Lung (tissue), 12 donors: ENCODE measurements around the gene SCAPER. TPM values are rescaled to one million over a fixed set of nuclear protein-coding genes. Genes with fewer than 3 reads are reported as not detected.
"Not testable (repeated sequence)": the region's sequence is repeated elsewhere in the genome, so short reads cannot be mapped to it uniquely, and the experiment has no call there.

Experiments used
- ATAC-seq: fragments of 200-7000 bp; cut with Tn5 transposase; one replicate; pipeline ENCODE4 v1.9.1; 2020; ENCODE audit warnings: moderate number of reproducible peaks; ENCODE audit not compliant: insufficient read depth, low FRiP score
- DNase-seq, 3 donors: peaks; one replicate each; pipeline ENCODE4 v3.0.0-alpha.2; 2013 to 2017
- H3K27ac ChIP-seq, 2 donors: one replicate each; pipeline ENCODE4 v1.5.1; 2013; ENCODE audit warnings: mild to moderate bottlenecking in 2 of 2, moderate library complexity in 2 of 2, control low read depth in 1 of 2, inconsistent platforms in 1 of 2, low read depth in 1 of 2, low read length in 1 of 2
- H3K27me3 ChIP-seq, 3 donors: one replicate each; pipeline ENCODE4 v1.5.1; 2013; ENCODE audit warnings: low read length in 2 of 3; ENCODE audit not compliant: control insufficient read depth in 3 of 3, insufficient read depth in 3 of 3
- H3K36me3 ChIP-seq, 4 donors: one replicate each; pipeline ENCODE4 v1.5.1; 2013; ENCODE audit warnings: low read length in 4 of 4, mild to moderate bottlenecking in 1 of 4, moderate library complexity in 1 of 4; ENCODE audit not compliant: control insufficient read depth in 4 of 4, insufficient read depth in 4 of 4
- H3K4me1 ChIP-seq, 5 donors: one replicate each; pipeline ENCODE4 v1.5.1; 2013; ENCODE audit warnings: low read length in 5 of 5, mild to moderate bottlenecking in 2 of 5, moderate library complexity in 1 of 5; ENCODE audit not compliant: control insufficient read depth in 5 of 5, insufficient read depth in 5 of 5
- H3K4me3 ChIP-seq: one replicate; pipeline ENCODE4 v1.5.1; 2013; ENCODE audit warnings: mild to moderate bottlenecking, control low read depth, moderate library complexity
- H3K9ac ChIP-seq, 2 donors: one replicate each; pipeline ENCODE4 v1.5.1; 2013; ENCODE audit warnings: low read length in 2 of 2, control low read depth in 1 of 2; ENCODE audit not compliant: insufficient read depth in 1 of 2
- H3K9me3 ChIP-seq, 4 donors: one replicate each; pipeline ENCODE4 v1.5.1; 2013; ENCODE audit warnings: low read length in 3 of 4, mild to moderate bottlenecking in 1 of 4, moderate library complexity in 1 of 4; ENCODE audit not compliant: control insufficient read depth in 4 of 4, insufficient read depth in 3 of 4
- WGBS, 2 donors: extraction: QIAGEN DNeasy Blood & Tissue Kit; methylation state at CpG; one replicate each; pipeline ENCODE4 v1.1.7; 2013; 5-methylcytosine and 5-hydroxymethylcytosine counted together
- polyA plus RNA-seq, 2 donors: library from polyadenylated mRNA; stranded (reverse); fragments of 200-250 nt; gene quantifications; one replicate each; pipeline ENCODE4 v1.2.1, GENCODE V29; 2013
- total RNA-seq, 2 donors: library from RNA; depleted of rRNA in 1 of 2; stranded (reverse); fragments of >200 nt in 1 of 2; gene quantifications; one replicate each; pipeline ENCODE4 v1.2.1, GENCODE V29; 2014 to 2021
- TF ChIP-seq, protein P1 (sequence below): IDR thresholded peaks from 2 replicates; pipeline ENCODE4 v1.5.1; 2012; ENCODE audit warnings: mild to moderate bottlenecking; ENCODE audit errors: control extremely low read depth, extremely low read depth
- donor health status: control.
- donor health status: control.
- donor health status: Bipolar disorder and iron deficiency.
- donor health status: healthy.
- donor health status: DM: yes; HTN: yes; CAD: no.

Gene SCAPER
- total and polyA plus RNA-seq, 4 donors: 3.9 to 40.2 (median 19.5) TPM

DNA sequence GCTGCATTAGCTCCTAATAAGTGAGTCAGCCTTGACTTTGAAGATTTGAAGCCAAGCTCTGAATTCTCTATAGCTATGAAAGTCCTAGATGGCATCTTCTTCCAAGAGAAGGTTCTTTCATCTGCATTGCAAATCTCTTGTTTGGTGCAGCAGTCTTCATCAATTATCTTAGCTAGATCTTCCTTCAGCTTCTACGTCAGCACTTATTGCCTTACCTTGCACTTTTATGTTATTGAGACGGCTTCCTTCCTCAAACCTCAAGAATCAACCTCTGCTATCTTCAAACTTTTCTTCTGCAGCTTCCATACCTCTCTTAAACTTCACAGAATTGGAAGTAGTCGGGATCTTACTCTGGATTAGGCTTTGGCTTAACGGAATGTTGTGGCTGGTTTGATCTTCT, 167.6 kb downstream of the SCAPER start:
- no peak overlapping the region for H3K27ac ChIP-seq
- no peaks in the 10 kb centered on the region for H3K9me3 ChIP-seq
- H3K36me3 ChIP-seq: peaks cover 2 to 23% (median 10%) of the 10 kb centered on the region in 4 donors
- no peaks in the 10 kb centered on the region for H3K27me3 ChIP-seq
- H3K9ac ChIP-seq: no peak overlapping the region
- DNase-seq (no peak), ATAC-seq (no peak)
- WGBS, 2 donors: 93 to 95% methylated on average over 4 of the region's 4 CpGs
- TF ChIP-seq, protein P1, sequence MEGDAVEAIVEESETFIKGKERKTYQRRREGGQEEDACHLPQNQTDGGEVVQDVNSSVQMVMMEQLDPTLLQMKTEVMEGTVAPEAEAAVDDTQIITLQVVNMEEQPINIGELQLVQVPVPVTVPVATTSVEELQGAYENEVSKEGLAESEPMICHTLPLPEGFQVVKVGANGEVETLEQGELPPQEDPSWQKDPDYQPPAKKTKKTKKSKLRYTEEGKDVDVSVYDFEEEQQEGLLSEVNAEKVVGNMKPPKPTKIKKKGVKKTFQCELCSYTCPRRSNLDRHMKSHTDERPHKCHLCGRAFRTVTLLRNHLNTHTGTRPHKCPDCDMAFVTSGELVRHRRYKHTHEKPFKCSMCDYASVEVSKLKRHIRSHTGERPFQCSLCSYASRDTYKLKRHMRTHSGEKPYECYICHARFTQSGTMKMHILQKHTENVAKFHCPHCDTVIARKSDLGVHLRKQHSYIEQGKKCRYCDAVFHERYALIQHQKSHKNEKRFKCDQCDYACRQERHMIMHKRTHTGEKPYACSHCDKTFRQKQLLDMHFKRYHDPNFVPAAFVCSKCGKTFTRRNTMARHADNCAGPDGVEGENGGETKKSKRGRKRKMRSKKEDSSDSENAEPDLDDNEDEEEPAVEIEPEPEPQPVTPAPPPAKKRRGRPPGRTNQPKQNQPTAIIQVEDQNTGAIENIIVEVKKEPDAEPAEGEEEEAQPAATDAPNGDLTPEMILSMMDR: no peak
- H3K4me1 ChIP-seq: no peaks in the 10 kb centered on the region
- no peak overlapping the region for H3K4me3 ChIP-seq

DNA sequence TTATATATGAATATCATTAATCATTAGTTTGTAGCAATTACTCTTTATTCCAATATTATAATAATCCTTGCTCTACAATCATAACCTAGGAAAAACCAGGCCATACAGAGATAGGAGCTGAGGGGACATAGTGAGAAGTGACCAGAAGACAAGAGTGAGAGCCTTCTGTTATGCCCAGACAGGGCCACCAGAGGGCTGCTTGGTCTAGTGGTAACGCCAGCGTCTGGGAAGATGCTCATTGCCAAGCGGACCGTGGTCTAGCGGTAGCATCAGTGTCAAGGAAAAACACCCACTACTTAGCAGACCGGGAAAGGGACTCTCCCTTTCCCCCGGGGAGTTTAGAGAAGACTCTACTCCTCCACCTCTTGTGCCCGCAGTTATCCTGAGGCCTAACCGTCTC, 172.8 kb downstream of the SCAPER start:
- not testable (repeated sequence) for H3K27me3 ChIP-seq, H3K9me3 ChIP-seq, ATAC-seq, H3K27ac ChIP-seq, H3K9ac ChIP-seq, H3K4me3 ChIP-seq, DNase-seq, H3K4me1 ChIP-seq
- peaks cover 5 to 16% (median 9%) of the 10 kb centered on the region in 4 donors for H3K36me3 ChIP-seq
- 96 to 98% methylated on average over 9 of the region's 9 CpGs for WGBS, 2 donors

DNA sequence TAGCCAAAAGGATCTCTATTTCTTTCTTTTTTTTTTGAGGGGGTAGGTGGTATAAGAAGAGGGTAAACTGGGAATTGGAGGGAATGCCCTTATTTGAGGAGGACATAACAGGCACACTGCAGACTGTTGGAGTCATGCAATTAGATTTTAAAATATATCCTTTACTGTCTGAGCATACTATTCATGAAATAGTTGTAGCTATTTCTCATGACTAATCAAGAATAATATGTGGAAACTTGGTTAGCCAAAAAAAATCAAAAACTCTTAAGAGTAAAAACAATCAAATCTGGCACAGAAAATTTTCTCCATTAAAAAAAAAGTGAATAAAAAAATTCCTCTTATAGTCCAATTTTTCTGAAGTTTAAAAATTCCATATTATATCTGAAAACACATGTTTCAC, 174.9 kb downstream of the SCAPER start:
- Histone ChIP-seq H3K27ac (no peak overlapping the region), H3K9me3 (peaks cover 0 to 3% (median 0%) of the 10 kb centered on the region in 4 donors), H3K9ac (no peak overlapping the region), H3K4me3 (no peak overlapping the region), H3K36me3 (peaks cover 6 to 12% (median 10%) of the 10 kb centered on the region in 4 donors), H3K27me3 (no peaks in the 10 kb centered on the region), H3K4me1 (no peaks in the 10 kb centered on the region)
- no peak for ATAC-seq
- DNase-seq: no peak
- TF ChIP-seq, protein P1: no peak

DNA sequence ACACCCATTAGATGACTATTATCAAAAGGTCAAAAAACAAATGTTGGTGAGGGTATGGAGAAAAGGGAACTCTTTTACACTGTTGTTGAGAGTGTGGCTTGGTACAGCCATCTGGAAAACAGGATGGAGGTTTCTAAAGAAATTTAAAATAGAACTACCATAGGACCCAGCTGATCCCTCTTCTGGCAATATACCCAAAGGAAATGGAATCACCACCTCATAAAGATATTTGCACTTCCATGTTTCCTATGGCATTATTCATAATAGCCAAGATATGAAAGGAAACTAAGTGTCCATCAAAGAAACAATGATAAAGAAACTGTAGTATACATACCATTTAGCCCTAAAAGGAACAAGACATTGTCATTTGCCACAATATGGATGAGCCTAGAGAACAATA, 186.3 kb downstream of the SCAPER start:
- H3K27me3 ChIP-seq: no peaks in the 10 kb centered on the region
- H3K9ac ChIP-seq: no peak overlapping the region
- H3K36me3 ChIP-seq: peaks cover 0 to 6% (median 0%) of the 10 kb centered on the region in 4 donors
- H3K27ac ChIP-seq: no peak overlapping the region
- DNase-seq (no peak), ATAC-seq (no peak)
- no peaks in the 10 kb centered on the region for H3K4me1 ChIP-seq
- TF ChIP-seq, protein P1: no peak
- no peak overlapping the region for H3K4me3 ChIP-seq
- peaks cover 0 to 6% (median 2%) of the 10 kb centered on the region in 4 donors for H3K9me3 ChIP-seq
